NCI-H2107 treated with DMSO at 0.1 percent for 48 hours (cell line): Measurements from ENCODE around the gene IGF1R.

ENCODE experiments used
- DNase-seq: peaks from one replicate; lab custom pipeline; 2025; ENCODE audit not compliant: unreplicated experiment; lab: John Stamatoyannopoulos, UW

The IGF1R gene

GRCh38 chr15:98671060-98672008 lies 23.0 kb downstream of the IGF1R start:
- no peak for DNase-seq

GRCh38 chr15:98673133-98673532 lies 24.8 kb downstream of the IGF1R start:
- no peak for DNase-seq

- no peak for DNase-seq
Measured at GRCh38 chr15:98674336-98674735, 26.0 kb downstream of the IGF1R start.

GRCh38 chr15:98676586-98677270 lies 28.4 kb downstream of the IGF1R start:
- DNase-seq = no peak

- DNase-seq = no peak
Measured at GRCh38 chr15:98677345-98678059, 29.2 kb downstream of the IGF1R start.

GRCh38 chr15:98678484-98678883 lies 30.1 kb downstream of the IGF1R start:
- no peak for DNase-seq

GRCh38 chr15:98681061-98681460 lies 32.7 kb downstream of the IGF1R start:
- no peak for DNase-seq

GRCh38 chr15:98682992-98683701 lies 34.8 kb downstream of the IGF1R start:
- DNase-seq = peak; percentile 12

GRCh38 chr15:98683831-98684230 lies 35.5 kb downstream of the IGF1R start:
- DNase-seq = no peak

GRCh38 chr15:98684436-98684835 lies 36.1 kb downstream of the IGF1R start:
- DNase-seq = no peak

GRCh38 chr15:98684995-98685525 lies 36.7 kb downstream of the IGF1R start:
- DNase-seq = no peak

GRCh38 chr15:98686983-98687382 lies 38.6 kb downstream of the IGF1R start:
- DNase-seq = no peak

- no peak for DNase-seq
Measured at GRCh38 chr15:98689431-98689861, 41.1 kb downstream of the IGF1R start.

- DNase-seq = no peak
Measured at GRCh38 chr15:98690272-98690950, 42.1 kb downstream of the IGF1R start.

- no peak for DNase-seq
Measured at GRCh38 chr15:98692213-98692612, 43.9 kb downstream of the IGF1R start.

- no peak for DNase-seq
Measured at GRCh38 chr15:98694161-98694560, 45.8 kb downstream of the IGF1R start.

GRCh38 chr15:98698792-98699191 lies 50.5 kb downstream of the IGF1R start:
- DNase-seq = no peak

- DNase-seq = no peak
Measured at GRCh38 chr15:98699591-98700424, 51.5 kb downstream of the IGF1R start.

- no peak for DNase-seq
Measured at GRCh38 chr15:98700519-98700918, 52.2 kb downstream of the IGF1R start.
